Esophagus muscularis mucosa (tissue), 3 donors: Measurements from ENCODE around the gene KCNAB1.

Experiments used
- EP300 ChIP-seq: sonication (generic); formaldehyde crosslinking; IDR thresholded peaks from one replicate; pipeline ENCODE4 v1.6.1; 2017; ENCODE audit warnings: antibody characterized with exemption
- TF ChIP-seq, protein P1 (sequence below), 3 experiments: fragments of 200-600 bp in 2 of 3; fragments of 450-650 bp in 1 of 3; sonication (generic) in 2 of 3; IDR thresholded peaks; one replicate each; pipeline ENCODE4 v1.5.1; 2017 to 2019; ENCODE audit warnings: antibody characterized with exemption in 3 of 3, mild to moderate bottlenecking in 2 of 3, moderate library complexity in 1 of 3

DNA sequence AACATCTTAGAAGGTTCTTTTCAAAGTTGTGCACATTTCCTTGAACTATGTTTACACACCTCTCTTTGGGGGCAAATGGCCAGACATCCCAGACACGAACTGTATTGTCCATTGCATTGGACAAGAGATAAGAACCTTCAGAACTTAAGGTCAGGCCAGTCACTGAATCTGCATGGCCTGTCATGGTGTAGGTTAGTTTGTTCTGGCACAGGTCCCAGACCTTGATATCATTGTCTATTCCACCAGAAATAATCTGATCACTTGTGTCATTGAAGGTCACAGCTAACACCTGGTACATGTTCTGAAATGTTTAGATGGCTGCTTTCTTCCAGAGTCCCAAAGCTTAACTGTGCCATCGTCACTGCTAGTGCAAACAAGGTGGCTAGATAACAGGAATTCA lies 55.7 kb downstream of the KCNAB1 start:
- TF ChIP-seq EP300, result no peak
- TF ChIP-seq, protein P1, sequence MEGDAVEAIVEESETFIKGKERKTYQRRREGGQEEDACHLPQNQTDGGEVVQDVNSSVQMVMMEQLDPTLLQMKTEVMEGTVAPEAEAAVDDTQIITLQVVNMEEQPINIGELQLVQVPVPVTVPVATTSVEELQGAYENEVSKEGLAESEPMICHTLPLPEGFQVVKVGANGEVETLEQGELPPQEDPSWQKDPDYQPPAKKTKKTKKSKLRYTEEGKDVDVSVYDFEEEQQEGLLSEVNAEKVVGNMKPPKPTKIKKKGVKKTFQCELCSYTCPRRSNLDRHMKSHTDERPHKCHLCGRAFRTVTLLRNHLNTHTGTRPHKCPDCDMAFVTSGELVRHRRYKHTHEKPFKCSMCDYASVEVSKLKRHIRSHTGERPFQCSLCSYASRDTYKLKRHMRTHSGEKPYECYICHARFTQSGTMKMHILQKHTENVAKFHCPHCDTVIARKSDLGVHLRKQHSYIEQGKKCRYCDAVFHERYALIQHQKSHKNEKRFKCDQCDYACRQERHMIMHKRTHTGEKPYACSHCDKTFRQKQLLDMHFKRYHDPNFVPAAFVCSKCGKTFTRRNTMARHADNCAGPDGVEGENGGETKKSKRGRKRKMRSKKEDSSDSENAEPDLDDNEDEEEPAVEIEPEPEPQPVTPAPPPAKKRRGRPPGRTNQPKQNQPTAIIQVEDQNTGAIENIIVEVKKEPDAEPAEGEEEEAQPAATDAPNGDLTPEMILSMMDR (IDR thresholded peaks at IDR 0.05), result no peak
